Thoracic aorta (tissue), 2 donors: ENCODE results near the gene SAMD3. TPM values are rescaled to one million over a fixed set of nuclear protein-coding genes. Genes with fewer than 3 reads are reported as not detected.
"Not testable (repeated sequence)": the region's sequence is repeated elsewhere in the genome, so short reads cannot be mapped to it uniquely, and the experiment has no call there.

Experiments
- ATAC-seq: fragments of 150-250 bp; one replicate; pipeline ENCODE4 v1.8.0; 2017; ENCODE audit warnings: low read depth; ENCODE audit not compliant: insufficient number of reproducible peaks, low FRiP score
- DNase-seq: peaks from one replicate; pipeline ENCODE4 v3.0.0-alpha.2; 2020; ENCODE audit warnings: low spot score
- H3K27ac ChIP-seq, 2 donors: fragments of 200-600 bp; sonication (generic); 1 replicate in 1 of 2; 2 replicates in 1 of 2; pipeline ENCODE4 v1.5.1; 2016; ENCODE audit warnings: mild to moderate bottlenecking in 2 of 2, moderate library complexity in 2 of 2
- H3K27me3 ChIP-seq: fragments of 200-600 bp; sonication (generic); replicated peaks from 2 replicates; pipeline ENCODE4 v1.6.0; 2016; ENCODE audit warnings: mild to moderate bottlenecking; ENCODE audit not compliant: insufficient read depth
- H3K36me3 ChIP-seq: fragments of 200-600 bp; sonication (generic); one replicate; pipeline ENCODE4 v1.5.1; 2016
- H3K4me1 ChIP-seq, 2 donors: fragments of 200-600 bp; sonication (generic); 1 replicate in 1 of 2; 2 replicates in 1 of 2; pipeline versions ENCODE4 v1.5.1 to v1.6.0; 2016; ENCODE audit warnings: low read depth in 2 of 2, mild to moderate bottlenecking in 1 of 2; ENCODE audit not compliant: control insufficient read depth in 1 of 2
- H3K4me3 ChIP-seq: fragments of 200-600 bp; sonication (generic); 2 replicates; pipeline ENCODE4 v1.5.1; 2016; ENCODE audit warnings: mild to moderate bottlenecking
- H3K9me3 ChIP-seq: fragments of 200-600 bp; sonication (generic); 2 replicates; pipeline ENCODE4 v1.5.1; 2016
- total RNA-seq, 2 donors: library from RNA; depleted of rRNA; stranded (reverse); fragments of >200 nt; gene quantifications; one replicate each; pipeline versions ENCODE4 v1.1.0 to v1.2.3, GENCODE V29; 2016
- TF ChIP-seq, protein P1 (sequence below): fragments of 200-600 bp; sonication (generic); IDR thresholded peaks from one replicate; pipeline ENCODE4 v1.5.1; 2019; ENCODE audit warnings: antibody characterized with exemption

Gene SAMD3
- total RNA-seq, 2 donors from 2014 or later = 1.2 to 1.8 TPM

DNA sequence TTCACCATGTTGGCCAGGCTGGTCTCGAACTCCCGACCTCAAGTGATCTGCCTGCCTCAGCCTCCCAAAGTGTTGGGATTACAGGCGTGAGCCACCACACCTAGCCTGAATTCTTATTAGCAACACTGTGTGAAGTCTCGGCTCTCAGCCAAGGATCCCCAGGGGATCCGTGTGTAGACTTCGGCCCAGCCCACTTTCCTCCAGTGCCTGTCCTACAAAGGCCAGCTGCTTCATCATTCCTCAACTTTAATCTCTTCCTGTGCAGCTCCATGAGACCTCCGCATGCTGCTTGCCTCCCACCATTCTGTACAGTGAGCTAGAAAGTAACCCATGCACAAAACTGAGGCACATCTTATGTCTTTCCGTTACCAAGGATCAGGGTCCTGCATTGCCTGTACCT, 71.8 kb downstream of the SAMD3 start:
- DNase-seq = no peak
- Histone ChIP-seq H3K27ac (no peak overlapping the region), H3K4me1 (no peaks in the 10 kb centered on the region), H3K36me3 (no peaks in the 10 kb centered on the region), H3K9me3 (no peaks in the 10 kb centered on the region), H3K27me3 (no peaks in the 10 kb centered on the region), H3K4me3 (no peak overlapping the region)
- ATAC-seq = no peak
- TF ChIP-seq, protein P1, sequence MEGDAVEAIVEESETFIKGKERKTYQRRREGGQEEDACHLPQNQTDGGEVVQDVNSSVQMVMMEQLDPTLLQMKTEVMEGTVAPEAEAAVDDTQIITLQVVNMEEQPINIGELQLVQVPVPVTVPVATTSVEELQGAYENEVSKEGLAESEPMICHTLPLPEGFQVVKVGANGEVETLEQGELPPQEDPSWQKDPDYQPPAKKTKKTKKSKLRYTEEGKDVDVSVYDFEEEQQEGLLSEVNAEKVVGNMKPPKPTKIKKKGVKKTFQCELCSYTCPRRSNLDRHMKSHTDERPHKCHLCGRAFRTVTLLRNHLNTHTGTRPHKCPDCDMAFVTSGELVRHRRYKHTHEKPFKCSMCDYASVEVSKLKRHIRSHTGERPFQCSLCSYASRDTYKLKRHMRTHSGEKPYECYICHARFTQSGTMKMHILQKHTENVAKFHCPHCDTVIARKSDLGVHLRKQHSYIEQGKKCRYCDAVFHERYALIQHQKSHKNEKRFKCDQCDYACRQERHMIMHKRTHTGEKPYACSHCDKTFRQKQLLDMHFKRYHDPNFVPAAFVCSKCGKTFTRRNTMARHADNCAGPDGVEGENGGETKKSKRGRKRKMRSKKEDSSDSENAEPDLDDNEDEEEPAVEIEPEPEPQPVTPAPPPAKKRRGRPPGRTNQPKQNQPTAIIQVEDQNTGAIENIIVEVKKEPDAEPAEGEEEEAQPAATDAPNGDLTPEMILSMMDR = no peak

DNA sequence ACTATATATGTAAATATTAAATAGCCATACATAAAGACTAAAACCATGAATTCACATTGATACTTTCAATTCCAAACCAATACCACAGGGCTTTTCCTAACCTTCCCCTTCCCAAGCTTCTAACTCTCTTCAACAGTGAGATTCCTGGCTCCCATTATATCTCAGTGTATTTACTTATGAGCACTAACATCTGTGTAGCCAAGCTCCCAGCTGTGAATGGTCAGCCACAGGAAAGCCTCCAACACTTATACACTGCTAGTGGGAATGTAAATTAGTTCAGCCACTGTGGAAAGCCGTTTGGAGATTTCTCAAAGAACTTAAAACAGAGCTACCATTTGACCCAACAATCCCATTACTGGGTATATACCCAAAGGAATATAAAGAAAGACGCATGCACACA, 73.7 kb downstream of the SAMD3 start:
- not testable (repeated sequence) for H3K27me3 ChIP-seq, H3K36me3 ChIP-seq, H3K27ac ChIP-seq, ATAC-seq, H3K4me3 ChIP-seq, DNase-seq, H3K4me1 ChIP-seq, H3K9me3 ChIP-seq

DNA sequence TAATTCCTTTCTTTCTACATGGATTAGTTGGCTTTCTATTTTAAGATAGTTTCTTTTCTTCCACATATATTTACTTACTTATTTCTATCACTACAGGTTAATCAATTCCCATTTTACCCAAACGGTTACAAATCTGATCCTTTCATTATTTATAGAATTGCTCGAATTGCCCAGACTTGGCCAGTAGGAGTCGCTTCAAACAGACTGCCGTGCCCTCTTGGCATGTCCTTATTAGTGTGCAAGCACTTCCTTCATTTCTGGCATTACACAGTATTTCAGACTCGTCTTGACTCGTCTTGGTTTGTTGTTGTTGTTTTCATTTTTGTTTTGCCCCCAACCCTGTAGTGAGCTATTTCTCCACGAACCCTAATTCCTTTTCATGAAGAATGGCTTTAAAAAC, 74.6 kb downstream of the SAMD3 start:
- no peak for DNase-seq
- Histone ChIP-seq H3K4me3 (no peak overlapping the region), H3K9me3 (no peaks in the 10 kb centered on the region), H3K27ac (no peak overlapping the region), H3K27me3 (no peaks in the 10 kb centered on the region), H3K4me1 (no peaks in the 10 kb centered on the region), H3K36me3 (no peaks in the 10 kb centered on the region)
- ATAC-seq = no peak
- TF ChIP-seq, protein P1 = no peak

DNA sequence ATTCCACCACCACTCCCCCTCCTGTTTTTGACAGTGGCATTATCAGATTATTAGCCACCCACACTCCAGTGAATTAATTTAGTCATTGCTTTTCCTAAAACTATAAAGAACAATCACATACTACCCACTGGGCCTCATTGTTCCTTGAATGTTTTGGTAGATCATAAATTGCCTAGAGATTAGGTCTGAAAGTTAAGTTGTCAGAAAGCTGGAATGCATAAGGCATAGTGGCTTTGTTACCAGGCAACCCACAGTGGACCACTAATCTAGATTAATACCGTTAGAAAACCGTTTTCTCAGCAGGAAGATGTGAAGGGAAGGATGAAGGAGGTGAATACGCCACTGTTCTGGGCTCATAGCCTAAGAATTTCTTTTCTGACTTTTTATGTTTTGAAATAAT, 75.6 kb downstream of the SAMD3 start:
- ATAC-seq (no peak), DNase-seq (no peak)
- Histone ChIP-seq H3K27me3 (no peaks in the 10 kb centered on the region), H3K9me3 (no peaks in the 10 kb centered on the region), H3K36me3 (no peaks in the 10 kb centered on the region), H3K4me3 (no peak overlapping the region), H3K4me1 (no peaks in the 10 kb centered on the region), H3K27ac (no peak overlapping the region)
- TF ChIP-seq, protein P1 = no peak

DNA sequence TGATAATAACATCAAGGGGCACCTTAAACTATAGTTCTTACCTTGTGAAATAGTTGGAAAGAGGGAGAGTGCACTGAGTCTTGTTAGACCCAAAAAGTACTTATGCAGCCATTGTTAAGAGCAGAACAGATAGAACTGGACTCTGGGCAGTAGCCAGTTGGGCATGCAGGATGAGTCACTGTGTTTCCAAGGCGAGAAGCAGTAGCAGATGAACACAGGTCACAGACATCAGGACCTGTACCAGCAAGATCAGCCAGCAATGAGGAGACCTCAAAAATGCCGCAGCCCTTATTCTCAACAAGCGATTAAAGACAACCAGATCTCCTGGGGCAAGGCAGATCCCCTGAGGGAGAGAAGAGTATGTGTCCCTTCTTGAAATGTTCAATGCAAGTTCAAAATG, 79.0 kb downstream of the SAMD3 start:
- H3K27me3 ChIP-seq = no peaks in the 10 kb centered on the region
- no peaks in the 10 kb centered on the region for H3K36me3 ChIP-seq
- H3K27ac ChIP-seq = no peak overlapping the region
- H3K4me1 ChIP-seq = no peaks in the 10 kb centered on the region
- TF ChIP-seq, protein P1 = no peak
- no peak overlapping the region for H3K4me3 ChIP-seq
- no peak for ATAC-seq
- no peaks in the 10 kb centered on the region for H3K9me3 ChIP-seq
- DNase-seq = no peak

DNA sequence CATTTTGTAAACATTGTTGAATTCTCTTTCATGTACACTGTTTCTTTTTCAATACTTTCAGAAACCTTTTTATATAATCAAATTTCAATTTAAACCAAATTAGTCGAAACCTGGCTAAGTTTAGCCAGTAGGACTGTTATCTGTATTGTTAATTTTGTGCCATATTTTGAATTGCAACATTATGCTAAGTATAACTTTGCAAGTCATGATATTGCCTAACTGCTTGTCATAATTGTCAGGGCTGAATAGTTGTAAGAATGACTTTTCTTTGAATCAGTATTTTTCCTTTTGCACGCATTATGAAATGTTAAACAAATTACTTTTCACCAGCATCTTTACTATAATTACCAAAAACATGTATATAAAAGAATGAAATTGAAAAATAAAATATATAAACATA, 82.7 kb downstream of the SAMD3 start:
- Histone ChIP-seq H3K27me3 (no peaks in the 10 kb centered on the region), H3K4me1 (no peaks in the 10 kb centered on the region), H3K9me3 (no peaks in the 10 kb centered on the region), H3K36me3 (no peaks in the 10 kb centered on the region), H3K4me3 (no peak overlapping the region), H3K27ac (no peak overlapping the region)
- TF ChIP-seq, protein P1 = no peak
- DNase-seq (no peak), ATAC-seq (no peak)
